HepG2 (cell line): ENCODE measurements around the gene SNHG17. TPM values are rescaled to one million over a fixed set of nuclear protein-coding genes. Genes with fewer than 3 reads are reported as not detected.
A peak's percentile ranks its signal among the peaks of the same experiment; 100 is the strongest.

Experiments
- ATAC-seq: fragments of 200-7000 bp; cut with Tn5 transposase; 3 replicates; pipeline ENCODE4 v1.9.1; 2020; ENCODE audit warnings: mild to moderate bottlenecking, moderate library complexity
- BruUV-seq: library from RNA; stranded (reverse); fragments of 400-500 nt; replicated peaks from 2 replicates; lab custom pipeline; 2021; lab: Mats Ljungman, UMichigan
- CTCF ChIA-PET: fragments of 300-600 bp; formaldehyde crosslinking; extraction: SDS; loops from one replicate; lab custom pipeline; 2021; ENCODE audit warnings: low total read pairs, inconsistent platforms, low intra/inter-chr PET ratio; lab: Yijun Ruan, JAX
- POLR2A ChIA-PET: fragments of 350-600 bp; sonication (Branson Sonifier 250); formaldehyde crosslinking; loops from one replicate; lab custom pipeline; 2020; ENCODE audit warnings: antibody characterized with exemption, inconsistent platforms; lab: Yijun Ruan, JAX
- DNase-seq: peaks from one replicate; pipeline ENCODE4 v3.0.0-alpha.2; 2015; ENCODE audit warnings: low spot score
- FAIRE-seq: peaks from 3 replicates; lab custom pipeline; 2011; peaks lifted over from hg19 to GRCh38; lab: Jason Lieb, UNC
- H2AFZ ChIP-seq: one replicate; pipeline ENCODE4 v1.6.1; 2011; ENCODE audit warnings: low read length, inconsistent platforms
- H3K27ac ChIP-seq: fragments of 300-600 bp; 3 replicates; pipeline ENCODE4 v1.8.0; 2011; ENCODE audit warnings: mixed run types, mild to moderate bottlenecking, mixed read lengths, low read length, inconsistent platforms; ENCODE audit not compliant: insufficient read depth; ENCODE audit errors: extremely low read length
- H3K27me3 ChIP-seq, 2 experiments: fragments of 200-600 bp in 1 of 2; 2 replicates in 1 of 2; 3 replicates in 1 of 2; pipeline versions ENCODE4 v1.6.0 to v1.8.0; 2011; ENCODE audit warnings: low read length in 2 of 2, mild to moderate bottlenecking in 2 of 2, moderate library complexity in 2 of 2, inconsistent platforms in 1 of 2; ENCODE audit not compliant: insufficient read depth in 2 of 2, control insufficient read depth in 1 of 2
- H3K36me3 ChIP-seq, 2 experiments: fragments of 200-600 bp in 1 of 2; replicated peaks in 1 of 2; 2 replicates in 1 of 2; 3 replicates in 1 of 2; pipeline versions ENCODE4 v1.5.1 to v1.8.0; 2011; ENCODE audit warnings: low read length in 2 of 2, inconsistent platforms in 1 of 2; ENCODE audit not compliant: insufficient read depth in 2 of 2, control insufficient read depth in 1 of 2
- H3K4me1 ChIP-seq: 2 replicates; pipeline ENCODE4 v1.5.1; 2012; ENCODE audit warnings: low read length, inconsistent platforms; ENCODE audit not compliant: insufficient read depth
- H3K4me2 ChIP-seq: 2 replicates; pipeline ENCODE4 v1.6.0; 2011; ENCODE audit warnings: low read depth, low read length, inconsistent platforms
- H3K4me3 ChIP-seq, 3 experiments: fragments of 200-600 bp in 1 of 3; sonication (generic), shearing (Covaris generic) in 1 of 3; replicated peaks in 1 of 3; 2 replicates each; pipeline ENCODE4 v1.5.1; 2011 to 2016; ENCODE audit warnings: low read length in 3 of 3, inconsistent platforms in 2 of 3, low read depth in 2 of 3, mild to moderate bottlenecking in 2 of 3, control low read depth in 1 of 3, mixed read lengths in 1 of 3; ENCODE audit not compliant: insufficient read depth in 1 of 3
- H3K79me2 ChIP-seq: one replicate; pipeline ENCODE4 v1.6.1; 2011; ENCODE audit warnings: low read length, inconsistent platforms; ENCODE audit not compliant: insufficient read depth
- H3K9ac ChIP-seq: 2 replicates; pipeline ENCODE4 v1.6.0; 2011; ENCODE audit warnings: mild to moderate bottlenecking, low read depth, low read length, inconsistent platforms; ENCODE audit not compliant: insufficient read depth
- H3K9me3 ChIP-seq: 2 replicates; pipeline ENCODE4 v1.5.1; 2012; ENCODE audit warnings: mild to moderate bottlenecking, low read length
- H4K20me1 ChIP-seq: 2 replicates; pipeline ENCODE4 v1.6.0; 2011; ENCODE audit warnings: inconsistent platforms, mild to moderate bottlenecking, low read length, moderate library complexity; ENCODE audit not compliant: insufficient read depth
- BORCS8-MEF2B ChIP-seq: sonication (generic); formaldehyde crosslinking; IDR thresholded peaks from 2 replicates; pipeline ENCODE4 v1.8.0; 2022; ENCODE audit warnings: mild to moderate bottlenecking, missing genetic modification reagents
- FOXM1 ChIP-seq: sonication (generic); formaldehyde crosslinking; IDR thresholded peaks from 2 replicates; pipeline ENCODE4 v1.5.0; 2020; ENCODE audit warnings: missing genetic modification reagents
- HNF4A ChIP-seq: sonication (generic); formaldehyde crosslinking; IDR thresholded peaks from 2 replicates; pipeline ENCODE4 v1.4.0; 2020; ENCODE audit warnings: missing genetic modification reagents
- MAFG ChIP-seq: sonication (generic); formaldehyde crosslinking; IDR thresholded peaks from 2 replicates; pipeline ENCODE4 v1.5.1; 2020; ENCODE audit warnings: mild to moderate bottlenecking, missing genetic modification reagents
- NR1H2 ChIP-seq: sonication (generic); formaldehyde crosslinking; IDR thresholded peaks from 2 replicates; pipeline ENCODE4 v1.8.1; 2022; ENCODE audit warnings: low read depth, missing genetic modification reagents, borderline replicate concordance
- POLR2A ChIP-seq, 2 experiments: IDR thresholded peaks; 2 replicates each; pipeline ENCODE4 v1.6.1; 2011; ENCODE audit warnings: low read depth in 2 of 2, low read length in 2 of 2, mild to moderate bottlenecking in 1 of 2, moderate library complexity in 1 of 2; ENCODE audit not compliant: insufficient read depth in 1 of 2
- POLR2AphosphoS5 ChIP-seq: IDR thresholded peaks from 2 replicates; pipeline ENCODE4 v1.6.1; 2012; ENCODE audit warnings: low read depth, low read length
- RBFOX2 ChIP-seq: fragments of 200-400 bp; formaldehyde crosslinking; IDR thresholded peaks from 2 replicates; pipeline ENCODE4 v1.6.1; 2017; ENCODE audit warnings: low read depth, mild to moderate bottlenecking, low read length
- RXRB ChIP-seq: IDR thresholded peaks from 2 replicates; pipeline ENCODE4 v1.6.1; 2016; ENCODE audit warnings: borderline replicate concordance, missing genetic modification reagents, missing compliant biosample characterization
- STAT5B ChIP-seq: sonication (generic); formaldehyde crosslinking; IDR thresholded peaks from 2 replicates; pipeline ENCODE4 v1.4.0; 2020; ENCODE audit warnings: missing genetic modification reagents
- TRAFD1 ChIP-seq: sonication (generic); formaldehyde crosslinking; IDR thresholded peaks from 2 replicates; pipeline ENCODE4 v1.5.1; 2020; ENCODE audit warnings: missing genetic modification reagents, mild to moderate bottlenecking, borderline replicate concordance
- ZNF253 ChIP-seq: sonication (generic); formaldehyde crosslinking; IDR thresholded peaks from 2 replicates; pipeline ENCODE4 v1.8.0; 2022; ENCODE audit warnings: mild to moderate bottlenecking, missing genetic modification reagents, borderline replicate concordance
- ZNF263 ChIP-seq: sonication (generic); formaldehyde crosslinking; IDR thresholded peaks from 2 replicates; pipeline ENCODE4 v1.4.0; 2020; ENCODE audit warnings: missing genetic modification reagents
- ZNF337 ChIP-seq: sonication (generic); formaldehyde crosslinking; IDR thresholded peaks from 2 replicates; pipeline ENCODE4 v1.5.1; 2020; ENCODE audit warnings: missing genetic modification reagents, low read depth, mild to moderate bottlenecking, borderline replicate concordance
- ZNF354B ChIP-seq: sonication (generic); formaldehyde crosslinking; IDR thresholded peaks from 2 replicates; pipeline ENCODE4 v1.8.0; 2022; ENCODE audit warnings: mild to moderate bottlenecking, missing genetic modification reagents
- WGBS: methylation state at CpG from one replicate; pipeline ENCODE4 v1.1.6; 2017; ENCODE audit warnings: low lambda C conversion rate; 5-methylcytosine and 5-hydroxymethylcytosine counted together
- in situ Hi-C: cut with HindIII; loops from 2 replicates; pipeline ENCODE4 v1.10.0; 2017; ENCODE audit warnings: low pct_unique_long_range_greater_than_20kb; ENCODE audit not compliant: extremely low pct_ligation_motif_present
- intact Hi-C: fragments of 100-400 bp; cut with micrococcal nuclease; formaldehyde crosslinking; loops from one replicate; pipeline ENCODE4 v1.10.0; 2022; ENCODE audit not compliant: unreplicated experiment
- polyA plus RNA-seq, 8 experiments: library from polyadenylated mRNA; depleted of rRNA in 3 of 8; stranded (reverse) in 7 of 8; unstranded in 1 of 8; fragments of >200 nt; fragmentation: Illumina TruSeq in 4 of 8; extraction: Trizol in 4 of 8; gene quantifications; 2 replicates each; pipeline versions ENCODE4 v1.2.1 to v1.2.3, GENCODE V29; 2011 to 2016; ENCODE audit warnings: low read depth in 4 of 8, missing spikeins in 1 of 8, mixed read lengths in 1 of 8; ENCODE audit not compliant: insufficient read depth in 1 of 8
- total RNA-seq, 5 experiments: library from RNA; depleted of rRNA; stranded (reverse); fragments of >200 nt; fragmentation: Illumina TruSeq; extraction: Trizol; gene quantifications; 2 replicates each; pipeline ENCODE4 v1.2.3, GENCODE V29; 2016; ENCODE audit warnings: low read depth in 1 of 5
- TF ChIP-seq, protein P1 (sequence below): IDR thresholded peaks from 2 replicates; pipeline ENCODE4 v1.6.1; 2012; ENCODE audit warnings: inconsistent platforms
- TF ChIP-seq, protein P2 (sequence below), 2 experiments: sonication (generic) in 1 of 2; formaldehyde crosslinking in 1 of 2; IDR thresholded peaks; 2 replicates each; pipeline versions ENCODE4 v1.5.1 to v1.6.1; 2011 to 2020; ENCODE audit warnings: borderline replicate concordance in 1 of 2, low read depth in 1 of 2, low read length in 1 of 2, mild to moderate bottlenecking in 1 of 2, missing genetic modification reagents in 1 of 2, moderate library complexity in 1 of 2
- TF ChIP-seq, protein P3 (sequence below): sonication (generic); formaldehyde crosslinking; IDR thresholded peaks from 2 replicates; pipeline ENCODE4 v1.9.0; 2022; ENCODE audit warnings: missing genetic modification reagents, mild to moderate bottlenecking, borderline replicate concordance

SNHG17 gene
- total and polyA plus RNA-seq, 2 of the 13 experiments (the other 11 are each of a cell fraction or from before 2014, with no cell fraction given) = 26.2 to 41.2 TPM

DNA sequence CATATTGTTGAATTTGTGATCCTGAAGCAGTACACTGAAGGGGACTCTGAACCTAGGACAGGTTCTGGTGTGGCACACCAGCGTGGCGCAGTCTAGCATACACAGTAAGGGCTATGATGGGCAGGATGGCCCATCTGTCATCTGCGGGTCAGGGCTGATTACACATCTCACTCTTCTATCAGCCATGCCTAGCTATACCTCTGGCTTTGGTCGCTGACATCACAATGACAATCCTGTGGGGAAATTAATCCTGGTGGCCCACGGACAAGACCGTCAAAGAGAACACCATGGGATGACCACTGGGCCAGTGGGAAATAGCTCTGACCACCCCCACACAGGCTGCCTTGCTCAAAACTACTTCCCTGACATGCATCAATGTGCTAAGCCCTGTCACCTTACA lies 2.8 kb downstream of the SNHG17 start:
- Histone ChIP-seq H4K20me1 (peaks cover 62% of the 10 kb centered on the region), H3K9ac (peak overlapping the region; percentile 4; the same call in 1 of the 2 replicates), H3K27ac (no peak overlapping the region), H3K36me3 (peaks cover 52 to 64% of the 10 kb centered on the region in 2 experiments), H3K4me2 (peak overlapping the region; percentile 94), H3K79me2 (peaks cover 72% of the 10 kb centered on the region), H3K4me3 (peak overlapping the region in 1 of 3 experiments; percentile 10; a peak in 3 of 6 replicates), H3K27me3 (no peaks in the 10 kb centered on the region; a peak in 1 of 5 replicates), H3K9me3 (no peaks in the 10 kb centered on the region), H3K4me1 (peaks cover 47% of the 10 kb centered on the region), H2AFZ (no peak overlapping the region)
- in situ Hi-C loops (loop anchor here (25.0 kb wide), 1 partner anchor 305 kb away; the partner anchor contains the start of gene ACTR5), intact Hi-C loops (loop anchor here (10.0 kb wide), 1 partner anchor 883 kb away; no protein-coding TSS in a partner anchor)
- ChIA-PET POLR2A (interaction anchor here (3.3 to 7.1 kb wide), 4 partner anchors 7 to 40 kb away, joined by 45 to 294 read pairs (median 68); partner anchors contain the start of gene RALGAPB), CTCF (no interaction called here)
- ATAC-seq (no peak), FAIRE-seq (no peak), DNase-seq (no peak)
- BruUV-seq = no TSS peak
- 100% methylated on average over 4 of the region's 6 CpGs for WGBS
- TF ChIP-seq FOXM1 (CRISPR knock-in tag) (no peak), NR1H2 (CRISPR knock-in tag) (0 out of 2 replicates have a peak, but pooled peaks have one; percentile 37), ZNF337 (CRISPR knock-in tag) (no peak), HNF4A (0 out of 2 replicates have a peak, but pooled peaks have one; percentile 1), ZNF253 (CRISPR knock-in tag) (0 out of 2 replicates have a peak, but pooled peaks have one; percentile 51), MAFG (CRISPR knock-in tag) (peak; percentile 44; the same call in 1 of the 2 replicates), TRAFD1 (CRISPR knock-in tag) (no peak), STAT5B (CRISPR knock-in tag) (no peak), RBFOX2 (peak; percentile 56; the same call in 1 of the 2 replicates), RXRB (no peak), POLR2AphosphoS5 (peak; percentile 41; the same call in 1 of the 2 replicates), ZNF263 (CRISPR knock-in tag) (no peak), ZNF354B (0 out of 2 replicates have a peak, but pooled peaks have one; percentile 50), POLR2A (IDR thresholded peaks at IDR 0.05; ENCODE audit: insufficient read depth in 1 of 2, low read depth in 2 of 2, low read length in 2 of 2) (0 out of 4 replicates have a peak, but pooled peaks of 1 of the 2 experiments have one; percentile 4), BORCS8-MEF2B (no peak)
- TF ChIP-seq, protein P1, sequence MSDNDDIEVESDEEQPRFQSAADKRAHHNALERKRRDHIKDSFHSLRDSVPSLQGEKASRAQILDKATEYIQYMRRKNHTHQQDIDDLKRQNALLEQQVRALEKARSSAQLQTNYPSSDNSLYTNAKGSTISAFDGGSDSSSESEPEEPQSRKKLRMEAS = no peak
- TF ChIP-seq, protein P2, sequence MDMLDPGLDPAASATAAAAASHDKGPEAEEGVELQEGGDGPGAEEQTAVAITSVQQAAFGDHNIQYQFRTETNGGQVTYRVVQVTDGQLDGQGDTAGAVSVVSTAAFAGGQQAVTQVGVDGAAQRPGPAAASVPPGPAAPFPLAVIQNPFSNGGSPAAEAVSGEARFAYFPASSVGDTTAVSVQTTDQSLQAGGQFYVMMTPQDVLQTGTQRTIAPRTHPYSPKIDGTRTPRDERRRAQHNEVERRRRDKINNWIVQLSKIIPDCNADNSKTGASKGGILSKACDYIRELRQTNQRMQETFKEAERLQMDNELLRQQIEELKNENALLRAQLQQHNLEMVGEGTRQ (IDR thresholded peaks at IDR 0.05; ENCODE audit: low read depth, low read length) = no peak
- TF ChIP-seq, protein P2 (CRISPR knock-in tag; IDR thresholded peaks at IDR 0.05; ENCODE audit: borderline replicate concordance) = no peak
- TF ChIP-seq, protein P3, sequence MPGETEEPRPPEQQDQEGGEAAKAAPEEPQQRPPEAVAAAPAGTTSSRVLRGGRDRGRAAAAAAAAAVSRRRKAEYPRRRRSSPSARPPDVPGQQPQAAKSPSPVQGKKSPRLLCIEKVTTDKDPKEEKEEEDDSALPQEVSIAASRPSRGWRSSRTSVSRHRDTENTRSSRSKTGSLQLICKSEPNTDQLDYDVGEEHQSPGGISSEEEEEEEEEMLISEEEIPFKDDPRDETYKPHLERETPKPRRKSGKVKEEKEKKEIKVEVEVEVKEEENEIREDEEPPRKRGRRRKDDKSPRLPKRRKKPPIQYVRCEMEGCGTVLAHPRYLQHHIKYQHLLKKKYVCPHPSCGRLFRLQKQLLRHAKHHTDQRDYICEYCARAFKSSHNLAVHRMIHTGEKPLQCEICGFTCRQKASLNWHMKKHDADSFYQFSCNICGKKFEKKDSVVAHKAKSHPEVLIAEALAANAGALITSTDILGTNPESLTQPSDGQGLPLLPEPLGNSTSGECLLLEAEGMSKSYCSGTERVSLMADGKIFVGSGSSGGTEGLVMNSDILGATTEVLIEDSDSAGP (CRISPR knock-in tag) = peak; percentile 47
- TF ChIP-seq, all 625 proteins: peak for 9
